ENCODE data around the gene TTYH3.

TTYH3 gene

DNA sequence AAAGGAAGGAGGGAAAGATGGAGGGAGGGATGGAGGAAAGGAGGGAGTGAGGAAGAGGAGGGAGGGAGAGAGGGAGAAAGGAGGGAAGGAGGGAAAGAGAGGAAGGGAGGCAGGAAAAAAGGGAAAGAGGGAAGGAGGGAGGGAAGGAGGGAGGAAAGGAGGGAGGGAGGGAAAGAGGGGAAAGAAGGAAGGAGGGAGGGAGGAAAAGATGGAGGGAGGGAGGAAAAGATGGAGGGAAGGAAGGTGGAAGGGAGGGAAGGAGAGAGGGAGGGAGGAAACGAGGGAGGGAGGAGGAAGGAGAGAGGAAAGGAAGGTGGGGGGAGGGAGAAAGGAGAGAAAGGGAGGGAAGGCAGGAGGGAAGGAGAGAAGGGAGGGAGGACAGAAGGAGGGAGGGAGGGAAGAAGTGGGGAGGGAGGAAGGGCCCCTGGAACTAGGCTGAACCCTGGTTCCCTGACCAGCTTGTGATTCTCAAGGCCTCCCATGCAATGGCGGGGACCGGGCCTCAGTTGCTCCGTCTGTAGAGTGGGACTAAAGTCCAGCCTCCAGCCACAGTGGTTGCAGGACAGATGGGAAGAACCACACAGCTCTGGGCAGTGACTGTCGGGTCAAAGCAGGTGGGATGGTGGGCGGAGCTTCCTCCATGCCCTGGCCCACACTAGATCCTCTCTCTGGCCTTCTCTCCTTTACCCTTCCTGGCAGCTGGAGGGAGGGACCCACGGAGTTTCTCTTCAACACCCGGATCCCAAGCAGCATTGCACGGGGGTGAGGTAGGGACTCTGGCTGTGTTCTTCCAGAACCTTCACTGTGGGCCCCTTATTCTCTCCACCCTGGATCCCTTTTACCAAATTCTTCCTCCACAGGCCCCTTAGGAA is 4.3 kb upstream of the TTYH3 start:
- Histone ChIP-seq H3K9me3 (ENCODE audit: control insufficient read depth in 2 of 2, low read length in 2 of 2) (no peaks in the 10 kb centered on the region), H3K27me3 (ENCODE audit: control insufficient read depth in 2 of 2, insufficient read depth in 2 of 2, low read length in 2 of 2) (no peaks in the 10 kb centered on the region), H3K36me3 (ENCODE audit: control insufficient read depth in 2 of 2, insufficient read depth in 2 of 2, low read length in 2 of 2) (no peaks in the 10 kb centered on the region), H3K4me1 (ENCODE audit: control insufficient read depth in 2 of 2, insufficient read depth in 2 of 2, low read length in 2 of 2) (peaks cover 28 to 36% of the 10 kb centered on the region in 2 donors), H3K9ac (ENCODE audit: low read depth in 1 of 2, low read length in 2 of 2) (no peak overlapping the region), H3K27ac (ENCODE audit: low read depth in 2 of 2, low read length in 2 of 2) (no peak overlapping the region), H3K4me3 (ENCODE audit: low read length in 2 of 2) (no peak overlapping the region)

DNA sequence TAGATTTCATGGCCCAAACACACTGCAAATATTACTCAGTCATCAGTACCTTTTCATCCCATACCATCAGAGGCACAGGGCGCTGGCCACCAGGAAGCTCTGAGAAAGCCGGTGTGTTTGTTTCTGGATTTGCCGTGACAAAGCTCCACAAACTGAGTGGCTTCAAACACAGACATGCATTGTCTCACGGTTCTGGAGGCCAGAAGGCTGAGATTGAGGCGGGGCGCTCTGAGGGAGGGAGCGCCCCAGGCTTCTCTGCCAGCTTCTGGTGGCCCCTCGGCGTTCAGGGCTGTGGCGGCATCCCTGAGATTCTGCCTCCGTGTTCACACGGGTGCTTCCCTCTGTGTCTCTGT is 3.7 kb upstream of the TTYH3 start:
- H3K27ac ChIP-seq (ENCODE audit: low read depth in 2 of 2, low read length in 2 of 2) = no peak overlapping the region
- no peaks in the 10 kb centered on the region for H3K27me3 ChIP-seq (ENCODE audit: control insufficient read depth in 2 of 2, insufficient read depth in 2 of 2, low read length in 2 of 2)
- no peak overlapping the region for H3K4me3 ChIP-seq (ENCODE audit: low read length in 2 of 2)
- no peak overlapping the region for H3K9ac ChIP-seq (ENCODE audit: low read depth in 1 of 2, low read length in 2 of 2)
- H3K9me3 ChIP-seq (ENCODE audit: control insufficient read depth in 2 of 2, low read length in 2 of 2) = no peaks in the 10 kb centered on the region
- H3K4me1 ChIP-seq (ENCODE audit: control insufficient read depth in 2 of 2, insufficient read depth in 2 of 2, low read length in 2 of 2) = peaks cover 29 to 37% of the 10 kb centered on the region in 2 donors
- no peaks in the 10 kb centered on the region for H3K36me3 ChIP-seq (ENCODE audit: control insufficient read depth in 2 of 2, insufficient read depth in 2 of 2, low read length in 2 of 2)

DNA sequence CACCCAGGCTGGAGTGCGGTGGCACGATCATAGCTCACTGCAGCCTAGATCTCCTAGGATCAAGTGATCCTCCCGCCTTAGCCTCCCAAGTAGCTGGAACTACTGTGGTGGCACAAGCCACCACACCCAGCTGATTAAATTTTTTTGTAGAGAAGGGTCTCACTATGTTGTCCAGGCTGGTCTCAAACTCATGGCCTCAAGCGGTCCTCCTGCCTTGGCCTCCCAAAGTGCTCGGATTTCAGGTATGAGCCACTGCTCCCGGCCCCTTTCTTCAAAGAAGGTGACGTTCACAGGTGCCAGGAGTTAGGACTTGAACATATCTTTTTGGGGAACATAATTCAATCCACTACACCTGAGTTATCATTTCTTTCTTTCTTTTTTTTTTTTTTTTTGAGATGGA is 2.9 kb upstream of the TTYH3 start:
- no peaks in the 10 kb centered on the region for H3K9me3 ChIP-seq (ENCODE audit: control insufficient read depth in 2 of 2, low read length in 2 of 2)
- peaks cover 34 to 40% of the 10 kb centered on the region in 2 donors for H3K4me1 ChIP-seq (ENCODE audit: control insufficient read depth in 2 of 2, insufficient read depth in 2 of 2, low read length in 2 of 2)
- no peak overlapping the region for H3K4me3 ChIP-seq (ENCODE audit: low read length in 2 of 2)
- H3K36me3 ChIP-seq (ENCODE audit: control insufficient read depth in 2 of 2, insufficient read depth in 2 of 2, low read length in 2 of 2) = no peaks in the 10 kb centered on the region
- H3K27me3 ChIP-seq (ENCODE audit: control insufficient read depth in 2 of 2, insufficient read depth in 2 of 2, low read length in 2 of 2) = no peaks in the 10 kb centered on the region
- no peak overlapping the region for H3K27ac ChIP-seq (ENCODE audit: low read depth in 2 of 2, low read length in 2 of 2)
- no peak overlapping the region for H3K9ac ChIP-seq (ENCODE audit: low read depth in 1 of 2, low read length in 2 of 2)

DNA sequence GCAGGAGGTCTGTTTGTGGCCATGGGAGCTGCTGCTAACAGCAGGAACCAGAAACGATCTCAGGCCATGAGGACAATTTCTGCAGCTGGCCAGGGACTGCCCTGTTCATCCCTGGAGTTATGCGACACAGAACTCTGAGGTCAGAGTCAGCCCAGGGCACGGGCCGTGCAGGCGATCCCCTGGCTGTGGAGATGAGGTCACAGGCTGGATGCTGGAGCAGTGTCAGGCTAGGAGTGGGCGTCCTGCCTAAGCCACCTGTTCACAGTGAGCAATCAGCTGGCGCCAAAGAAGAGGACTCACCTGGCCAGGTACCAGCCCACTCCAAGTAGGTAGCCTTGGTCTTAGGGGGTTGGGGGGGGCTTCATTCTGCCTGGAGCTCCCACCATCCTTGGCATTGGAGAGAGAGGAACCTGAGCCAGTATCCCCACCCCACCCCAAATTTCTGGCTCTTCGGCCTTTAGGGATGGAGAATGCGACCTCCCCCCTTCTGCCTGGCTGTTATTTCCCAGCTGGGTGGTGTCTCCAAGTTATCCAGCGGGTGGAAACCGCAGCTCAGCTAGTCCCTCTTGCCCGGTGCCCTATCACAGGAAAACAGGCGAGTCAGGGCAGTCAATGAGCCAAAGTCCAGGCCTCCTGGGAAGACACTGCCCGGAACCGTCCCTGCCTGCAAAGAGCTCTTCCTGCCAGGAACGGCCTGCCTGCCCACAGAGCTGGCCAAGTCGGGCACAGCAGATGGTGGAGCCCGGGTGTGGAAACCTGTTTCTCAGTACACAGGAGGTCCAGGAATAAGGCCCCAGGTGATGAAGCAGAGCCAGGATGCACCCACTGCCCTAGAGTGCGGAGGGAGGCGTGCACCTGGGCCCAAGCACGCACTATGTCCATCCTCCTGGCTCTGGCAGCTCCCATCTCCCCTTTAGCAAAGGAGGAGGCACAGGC is 1.8 kb upstream of the TTYH3 start:
- H3K36me3 ChIP-seq (ENCODE audit: control insufficient read depth in 2 of 2, insufficient read depth in 2 of 2, low read length in 2 of 2) = no peaks in the 10 kb centered on the region
- no peaks in the 10 kb centered on the region for H3K27me3 ChIP-seq (ENCODE audit: control insufficient read depth in 2 of 2, insufficient read depth in 2 of 2, low read length in 2 of 2)
- peaks cover 37 to 40% of the 10 kb centered on the region in 2 donors for H3K4me1 ChIP-seq (ENCODE audit: control insufficient read depth in 2 of 2, insufficient read depth in 2 of 2, low read length in 2 of 2)
- peak overlapping the region; percentile 81 to 82 for H3K27ac ChIP-seq (ENCODE audit: low read depth in 2 of 2, low read length in 2 of 2)
- H3K9ac ChIP-seq (ENCODE audit: low read depth in 1 of 2, low read length in 2 of 2) = peak overlapping the region in 1 of 2 donors; percentile 5
- H3K4me3 ChIP-seq (ENCODE audit: low read length in 2 of 2) = no peak overlapping the region
- H3K9me3 ChIP-seq (ENCODE audit: control insufficient read depth in 2 of 2, low read length in 2 of 2) = no peaks in the 10 kb centered on the region

DNA sequence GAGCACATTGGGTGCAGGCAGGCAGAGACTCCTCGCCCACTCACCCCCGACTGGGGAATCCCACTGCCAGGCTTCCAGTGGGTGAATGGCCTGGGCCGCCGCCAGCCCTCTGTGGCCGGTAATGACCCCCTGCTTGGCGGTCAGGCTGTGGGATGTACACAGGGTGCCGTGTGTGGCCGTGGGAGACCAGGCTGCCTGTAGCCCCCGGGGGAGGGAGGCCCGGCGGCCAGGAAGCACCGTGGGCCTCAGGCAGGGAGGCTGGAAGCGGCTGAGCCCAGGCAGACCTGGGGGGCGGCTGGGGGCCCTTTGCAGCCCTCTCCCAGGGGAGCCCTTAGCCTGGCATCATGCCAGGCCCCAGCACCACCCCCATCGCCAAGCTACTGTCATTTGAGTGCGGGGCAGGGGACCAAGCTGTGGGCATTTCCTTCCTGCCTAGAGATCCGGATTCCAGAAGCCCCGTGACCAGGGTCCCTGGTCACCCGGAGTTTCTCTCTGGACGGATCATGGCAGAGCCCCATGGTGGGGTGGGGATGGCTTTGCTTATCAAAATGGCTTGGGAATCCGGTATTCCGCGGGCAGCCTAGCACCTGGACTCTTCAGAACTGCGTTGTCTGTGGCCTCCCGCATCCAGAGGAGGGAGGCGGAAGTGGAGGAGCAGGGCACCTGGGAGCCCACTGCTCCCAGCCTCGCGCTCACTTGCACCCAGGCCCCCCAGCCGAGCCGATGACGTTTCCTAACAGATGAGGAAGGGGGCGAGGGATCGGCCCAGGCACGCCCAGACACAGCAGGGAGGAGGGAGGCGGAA is 1.1 kb downstream of the TTYH3 start:
- H3K27me3 ChIP-seq (ENCODE audit: control insufficient read depth in 2 of 2, insufficient read depth in 2 of 2, low read length in 2 of 2) = no peaks in the 10 kb centered on the region
- H3K27ac ChIP-seq (ENCODE audit: low read depth in 2 of 2, low read length in 2 of 2) = peak overlapping the region; percentile 69 to 83
- peak overlapping the region; percentile 71 to 94 for H3K9ac ChIP-seq (ENCODE audit: low read depth in 1 of 2, low read length in 2 of 2)
- no peaks in the 10 kb centered on the region for H3K9me3 ChIP-seq (ENCODE audit: control insufficient read depth in 2 of 2, low read length in 2 of 2)
- H3K36me3 ChIP-seq (ENCODE audit: control insufficient read depth in 2 of 2, insufficient read depth in 2 of 2, low read length in 2 of 2) = no peaks in the 10 kb centered on the region
- H3K4me1 ChIP-seq (ENCODE audit: control insufficient read depth in 2 of 2, insufficient read depth in 2 of 2, low read length in 2 of 2) = peaks cover 41 to 43% of the 10 kb centered on the region in 2 donors
- H3K4me3 ChIP-seq (ENCODE audit: low read length in 2 of 2) = peak overlapping the region; percentile 70 to 81

DNA sequence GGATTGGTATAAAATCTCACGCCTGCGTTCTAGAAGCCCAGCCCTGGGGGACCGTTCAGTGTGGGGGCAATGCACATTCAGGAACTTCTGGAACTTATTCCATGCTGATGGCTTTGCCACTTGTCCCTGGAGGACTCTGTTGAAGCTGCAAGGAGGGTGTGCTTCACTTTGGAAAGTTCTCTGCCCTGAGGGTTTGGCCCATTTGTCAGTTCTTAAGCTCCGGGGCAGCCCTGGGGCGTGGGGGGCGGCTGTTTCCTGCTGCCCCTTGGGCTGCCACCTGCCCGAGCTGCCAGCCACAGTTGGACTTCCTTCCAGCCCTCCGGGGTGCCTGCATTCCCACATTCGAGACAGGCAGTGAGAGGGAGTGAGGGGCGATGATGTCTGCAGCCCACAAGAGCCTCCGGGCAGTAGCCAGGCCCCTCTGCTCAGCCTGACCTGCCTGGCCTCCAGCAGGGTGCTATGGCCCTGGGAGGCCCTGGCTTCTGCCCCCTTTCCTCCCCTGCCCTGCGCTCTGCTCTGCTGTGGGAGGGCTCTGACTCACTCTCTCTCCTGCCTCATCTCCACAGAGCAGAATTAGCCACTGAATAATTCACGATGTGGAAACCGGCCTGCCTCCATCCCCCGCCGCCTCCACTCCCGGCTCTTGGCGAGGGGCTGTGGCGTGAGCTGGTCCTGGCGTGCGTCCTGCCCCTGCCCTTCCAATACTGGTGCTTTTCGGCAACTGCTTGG is 1.9 kb downstream of the TTYH3 start:
- Histone ChIP-seq H3K27me3 (ENCODE audit: control insufficient read depth in 2 of 2, insufficient read depth in 2 of 2, low read length in 2 of 2) (no peaks in the 10 kb centered on the region), H3K27ac (ENCODE audit: low read depth in 2 of 2, low read length in 2 of 2) (peak overlapping the region; percentile 69 to 83), H3K4me3 (ENCODE audit: low read length in 2 of 2) (peak overlapping the region; percentile 70 to 81), H3K36me3 (ENCODE audit: control insufficient read depth in 2 of 2, insufficient read depth in 2 of 2, low read length in 2 of 2) (no peaks in the 10 kb centered on the region), H3K9ac (ENCODE audit: low read depth in 1 of 2, low read length in 2 of 2) (peak overlapping the region; percentile 71 to 94), H3K4me1 (ENCODE audit: control insufficient read depth in 2 of 2, insufficient read depth in 2 of 2, low read length in 2 of 2) (peaks cover 39 to 43% of the 10 kb centered on the region in 2 donors), H3K9me3 (ENCODE audit: control insufficient read depth in 2 of 2, low read length in 2 of 2) (no peaks in the 10 kb centered on the region)

DNA sequence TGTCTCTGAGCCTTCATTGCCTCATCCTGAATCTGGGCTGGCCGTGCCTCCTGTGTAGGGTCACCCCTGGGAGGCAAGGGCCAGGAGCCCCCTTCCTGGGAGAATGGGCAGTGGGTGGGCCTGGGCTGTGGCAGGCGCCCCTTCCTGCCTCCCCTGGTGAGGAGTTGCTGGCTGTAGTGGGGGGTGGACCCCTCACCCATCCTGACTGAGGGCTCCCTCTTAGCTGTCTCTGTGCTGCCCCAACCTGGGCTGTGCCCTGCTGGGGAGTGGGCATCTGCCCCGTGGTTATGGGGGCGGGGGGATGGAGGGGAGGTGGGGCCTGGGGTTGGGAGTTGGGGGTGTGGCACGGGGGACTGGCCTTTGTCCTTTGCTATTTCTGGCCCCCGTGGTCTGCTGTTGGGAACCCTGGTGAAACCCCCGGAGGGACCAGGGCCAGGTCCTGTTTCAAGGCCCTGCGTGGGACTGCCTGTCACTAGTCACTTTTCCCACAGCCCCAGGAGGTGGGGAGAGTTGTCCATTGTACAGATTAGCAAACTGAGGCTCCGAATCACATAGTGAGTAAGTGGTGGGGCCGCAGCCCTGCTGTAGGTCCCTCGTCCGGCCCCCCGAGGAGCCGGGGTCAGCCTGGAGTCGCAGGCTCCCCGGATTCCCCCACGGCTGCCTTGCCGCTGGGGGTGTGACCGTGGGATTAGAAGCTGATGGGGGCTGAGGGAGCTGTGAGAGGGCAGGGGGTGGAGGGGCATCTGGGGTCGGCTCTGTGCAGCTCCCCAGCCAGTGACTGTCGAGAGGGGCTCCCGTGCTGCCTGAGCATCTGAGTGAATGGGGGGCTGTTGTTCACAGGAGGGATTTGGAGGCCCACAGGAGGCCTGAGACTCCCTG is 2.7 kb downstream of the TTYH3 start:
- Histone ChIP-seq H3K9me3 (ENCODE audit: control insufficient read depth in 2 of 2, low read length in 2 of 2) (no peaks in the 10 kb centered on the region), H3K4me3 (ENCODE audit: low read length in 2 of 2) (no peak overlapping the region), H3K36me3 (ENCODE audit: control insufficient read depth in 2 of 2, insufficient read depth in 2 of 2, low read length in 2 of 2) (no peaks in the 10 kb centered on the region), H3K9ac (ENCODE audit: low read depth in 1 of 2, low read length in 2 of 2) (peak overlapping the region in 1 of 2 donors; percentile 94), H3K27ac (ENCODE audit: low read depth in 2 of 2, low read length in 2 of 2) (peak overlapping the region; percentile 69 to 83), H3K27me3 (ENCODE audit: control insufficient read depth in 2 of 2, insufficient read depth in 2 of 2, low read length in 2 of 2) (no peaks in the 10 kb centered on the region), H3K4me1 (ENCODE audit: control insufficient read depth in 2 of 2, insufficient read depth in 2 of 2, low read length in 2 of 2) (peaks cover 36 to 41% of the 10 kb centered on the region in 2 donors)

DNA sequence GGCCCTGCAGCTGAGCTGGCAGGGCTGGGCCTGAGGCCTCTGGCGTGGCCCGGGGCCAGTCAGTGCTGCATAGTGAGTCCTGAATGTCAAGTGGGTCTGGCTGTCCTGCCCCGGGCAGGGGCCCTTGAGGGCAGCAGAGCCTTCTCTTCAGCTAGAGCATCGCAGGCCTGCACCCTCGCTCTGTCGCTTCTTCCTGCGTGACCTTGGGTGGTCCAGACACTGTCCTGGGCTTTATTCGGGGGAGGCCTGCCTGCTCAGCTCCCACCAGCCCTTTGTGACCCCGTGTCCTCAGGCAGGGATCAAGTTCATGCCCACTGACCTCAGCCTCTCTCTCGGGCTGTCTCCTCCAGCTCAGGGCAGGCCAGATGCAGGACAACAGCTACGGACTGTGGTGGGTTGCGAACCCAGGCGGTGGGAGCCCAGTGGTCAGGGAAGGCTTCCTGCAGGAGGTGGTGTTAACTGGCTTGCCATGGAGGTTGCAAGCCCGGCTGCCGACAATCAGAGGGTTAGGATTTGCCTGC is 3.4 kb downstream of the TTYH3 start:
- Histone ChIP-seq H3K4me3 (ENCODE audit: low read length in 2 of 2) (no peak overlapping the region), H3K36me3 (ENCODE audit: control insufficient read depth in 2 of 2, insufficient read depth in 2 of 2, low read length in 2 of 2) (no peaks in the 10 kb centered on the region), H3K27ac (ENCODE audit: low read depth in 2 of 2, low read length in 2 of 2) (peak overlapping the region; percentile 32 to 56), H3K4me1 (ENCODE audit: control insufficient read depth in 2 of 2, insufficient read depth in 2 of 2, low read length in 2 of 2) (peaks cover 32 to 34% of the 10 kb centered on the region in 2 donors), H3K9ac (ENCODE audit: low read depth in 1 of 2, low read length in 2 of 2) (no peak overlapping the region), H3K27me3 (ENCODE audit: control insufficient read depth in 2 of 2, insufficient read depth in 2 of 2, low read length in 2 of 2) (no peaks in the 10 kb centered on the region), H3K9me3 (ENCODE audit: control insufficient read depth in 2 of 2, low read length in 2 of 2) (no peaks in the 10 kb centered on the region)

Data from mucosa of rectum (tissue), 2 donors.